T follicular helper cell (primary cell): ENCODE results near the gene ABCA3.

Source experiments
- DNase-seq: peaks from one replicate; pipeline ENCODE4 v3.0.0-alpha.2; 2020; ENCODE audit warnings: low read depth

ABCA3 gene

GRCh38 chr16:2235234-2235651 is 105.3 kb downstream of the ABCA3 start:
- DNase-seq, result no peak

- DNase-seq, result no peak
These were observed 105.7 kb downstream of the ABCA3 start for GRCh38 chr16:2234813-2235170.

GRCh38 chr16:2233872-2234812 is 106.4 kb downstream of the ABCA3 start:
- DNase-seq, result no peak

- no peak for DNase-seq
These were observed 107.3 kb downstream of the ABCA3 start for GRCh38 chr16:2233046-2233775.

- no peak for DNase-seq
These were observed 108.2 kb downstream of the ABCA3 start for GRCh38 chr16:2232094-2232990.

DNA sequence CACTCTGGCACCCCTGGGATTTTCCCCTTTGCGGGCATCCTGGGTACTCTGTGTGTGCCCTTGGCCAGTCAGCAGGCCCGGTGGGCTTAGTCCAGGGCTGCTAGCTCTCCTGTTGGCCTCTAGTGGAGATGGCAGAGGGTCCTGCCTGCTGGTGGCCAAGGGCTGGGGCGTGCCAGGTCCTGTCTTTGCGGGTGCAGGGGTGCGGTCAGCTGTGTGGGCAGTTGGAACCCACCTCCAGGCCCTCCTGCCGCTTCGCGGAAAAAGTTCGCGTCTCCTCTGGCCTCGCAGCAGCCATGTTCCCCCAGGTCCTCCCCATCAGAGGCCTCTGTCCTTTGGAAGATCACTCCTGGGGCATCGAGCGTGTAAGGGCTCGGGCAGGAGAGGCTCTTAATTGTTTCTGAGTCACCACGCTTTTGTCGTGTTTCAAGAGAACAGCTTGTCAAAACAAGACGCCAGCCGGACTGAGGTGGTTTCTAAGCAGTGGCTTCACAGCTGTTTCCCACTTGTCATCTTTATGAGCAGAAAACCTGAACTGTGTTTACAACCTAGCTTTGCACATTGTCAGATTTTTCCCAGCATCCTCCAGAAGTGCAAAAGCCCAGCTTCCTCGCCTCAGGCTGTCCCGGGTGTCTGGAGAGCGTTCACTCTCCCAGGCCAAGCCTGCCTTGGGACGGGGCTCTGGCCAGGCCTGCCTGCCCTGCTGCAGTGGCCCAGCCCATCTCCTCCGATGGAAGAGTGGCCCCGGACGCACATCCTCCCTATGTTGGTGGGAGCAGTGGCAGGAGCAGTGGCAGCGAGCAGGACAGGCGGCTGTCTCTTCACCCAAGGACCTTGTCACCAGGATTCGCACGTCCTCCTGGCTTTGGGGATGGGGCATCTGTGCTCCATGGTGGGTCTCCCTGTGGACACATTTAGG is 109.3 kb downstream of the ABCA3 start:
- DNase-seq, result no peak

GRCh38 chr16:2230376-2230775 is 110.2 kb downstream of the ABCA3 start:
- DNase-seq, result no peak

- DNase-seq, result no peak
These were observed 110.8 kb downstream of the ABCA3 start for GRCh38 chr16:2229632-2230250.

DNA sequence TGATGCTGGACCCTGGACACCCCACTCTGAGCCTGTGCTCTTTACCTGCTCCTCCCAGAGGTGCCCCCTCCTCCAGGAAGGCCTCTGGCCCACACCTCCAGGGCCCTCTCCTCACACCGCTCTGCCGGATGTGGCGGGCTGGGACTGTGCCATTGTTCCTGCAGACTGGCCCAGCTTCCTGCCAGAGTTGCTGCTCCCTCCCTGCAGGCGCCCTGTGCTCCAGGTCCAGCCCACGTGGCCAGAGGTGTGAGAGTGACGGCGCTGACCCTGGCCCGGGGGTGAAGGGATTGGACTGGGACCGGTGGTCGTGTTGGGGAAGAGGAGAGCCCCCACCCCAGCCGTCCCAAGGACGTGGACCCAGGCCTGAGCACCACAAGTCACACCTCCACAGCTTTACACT is 111.4 kb downstream of the ABCA3 start:
- no peak for DNase-seq

- no peak for DNase-seq
These were observed 112.2 kb downstream of the ABCA3 start for GRCh38 chr16:2228161-2228824.

GRCh38 chr16:2226918-2227317 is 113.6 kb downstream of the ABCA3 start:
- no peak for DNase-seq

GRCh38 chr16:2226245-2226793 is 114.2 kb downstream of the ABCA3 start:
- no peak for DNase-seq
